ACC112 (cell line): ENCODE results near the gene KNCN.

Experiments used
- H2AFZ ChIP-seq: fragments of 200-600 bp; sonication (generic); one replicate; pipeline ENCODE4 v1.6.0; 2017; ENCODE audit warnings: antibody characterized with exemption, low read length; ENCODE audit not compliant: unreplicated experiment
- H3K27ac ChIP-seq: fragments of 200-600 bp; sonication (generic); 2 replicates; pipeline ENCODE4 v1.5.1; 2014; ENCODE audit warnings: low read depth, mild to moderate bottlenecking, antibody characterized with exemption, low read length, moderate library complexity
- H3K27me3 ChIP-seq: fragments of 200-600 bp; sonication (generic); 2 replicates; pipeline ENCODE4 v1.6.1; 2014; ENCODE audit warnings: mild to moderate bottlenecking, antibody characterized with exemption, low read length, moderate library complexity, mixed read lengths; ENCODE audit not compliant: insufficient read depth
- H3K36me3 ChIP-seq: fragments of 200-600 bp; sonication (generic); 2 replicates; pipeline ENCODE4 v1.6.1; 2016; ENCODE audit warnings: mild to moderate bottlenecking, antibody characterized with exemption, low read length, moderate library complexity, mixed read lengths; ENCODE audit not compliant: insufficient read depth
- H3K4me1 ChIP-seq: fragments of 200-600 bp; sonication (generic); one replicate; pipeline ENCODE4 v1.6.1; 2016; ENCODE audit warnings: low read length, mixed read lengths; ENCODE audit not compliant: insufficient read depth, unreplicated experiment, control insufficient read depth
- H3K4me3 ChIP-seq: fragments of 200-600 bp; sonication (generic); 2 replicates; pipeline ENCODE4 v1.5.1; 2014; ENCODE audit warnings: mild to moderate bottlenecking, low read depth, low read length
- H3K79me2 ChIP-seq: fragments of 200-600 bp; sonication (generic); one replicate; pipeline ENCODE4 v1.6.0; 2016; ENCODE audit warnings: low read length; ENCODE audit not compliant: control insufficient read depth, unreplicated experiment, insufficient read depth

Gene KNCN

DNA sequence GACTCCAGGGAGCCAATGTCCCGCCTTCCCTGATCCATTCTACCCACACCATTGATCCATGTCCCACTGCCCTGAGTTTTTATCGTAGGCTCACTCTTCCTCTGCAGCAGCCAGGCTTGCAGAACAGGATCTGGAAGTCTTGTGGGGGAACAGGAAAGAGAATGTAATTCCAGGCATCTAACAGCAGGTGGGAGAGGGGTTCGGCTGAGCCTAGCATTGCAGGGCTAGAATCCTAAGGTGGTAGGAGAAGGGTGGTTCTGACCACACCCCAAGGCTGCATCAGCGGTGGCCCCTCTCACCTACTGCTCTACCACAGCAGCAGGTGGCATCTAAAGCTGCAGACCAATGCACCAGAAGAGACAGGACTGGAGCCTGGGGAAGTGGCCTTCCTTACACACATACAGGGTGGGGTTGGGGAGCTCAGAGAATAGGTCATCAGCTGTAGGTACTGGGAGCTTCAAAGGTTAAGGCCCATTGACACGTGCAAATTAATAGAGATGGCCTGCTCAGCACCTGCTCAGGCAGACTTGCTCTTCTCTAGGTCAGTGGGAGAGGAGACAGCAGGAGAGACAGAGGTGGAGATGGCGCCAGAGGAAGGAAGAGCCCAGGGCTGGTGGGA, 20.5 kb downstream of the KNCN start:
- no peaks in the 10 kb centered on the region for H3K36me3 ChIP-seq
- H3K4me3 ChIP-seq = no peak overlapping the region
- H3K27ac ChIP-seq = no peak overlapping the region
- no peak overlapping the region for H2AFZ ChIP-seq
- peaks cover 17% of the 10 kb centered on the region for H3K27me3 ChIP-seq
- H3K4me1 ChIP-seq = no peaks in the 10 kb centered on the region
- no peaks in the 10 kb centered on the region for H3K79me2 ChIP-seq

DNA sequence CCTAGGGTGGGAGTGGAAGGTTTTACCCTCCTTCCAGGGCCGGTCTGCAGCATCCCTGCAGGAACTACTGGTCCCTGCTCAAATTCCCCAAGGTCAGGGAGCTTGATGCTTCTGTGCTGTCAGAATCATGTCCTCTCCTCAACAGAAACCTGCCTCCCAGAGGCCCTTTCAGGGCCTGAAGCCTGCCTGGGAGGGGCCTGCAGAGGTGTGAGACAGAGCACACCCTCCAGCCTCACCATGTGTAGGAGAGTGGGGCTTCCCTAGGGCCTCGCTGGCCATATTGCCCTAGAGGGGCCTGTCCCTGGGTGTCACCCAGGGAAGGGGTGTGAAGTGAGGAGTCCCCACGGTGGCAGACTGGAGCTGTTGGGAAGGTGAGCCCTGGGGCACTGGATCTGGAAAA, 21.1 kb downstream of the KNCN start:
- H3K36me3 ChIP-seq = no peaks in the 10 kb centered on the region
- no peak overlapping the region for H2AFZ ChIP-seq
- H3K4me1 ChIP-seq = no peaks in the 10 kb centered on the region
- H3K4me3 ChIP-seq = no peak overlapping the region
- H3K27me3 ChIP-seq = peaks cover 17% of the 10 kb centered on the region
- no peak overlapping the region for H3K27ac ChIP-seq
- no peaks in the 10 kb centered on the region for H3K79me2 ChIP-seq

- peaks cover 16% of the 10 kb centered on the region for H3K27me3 ChIP-seq
- no peaks in the 10 kb centered on the region for H3K4me1 ChIP-seq
- no peaks in the 10 kb centered on the region for H3K79me2 ChIP-seq
- no peaks in the 10 kb centered on the region for H3K36me3 ChIP-seq
- H3K4me3 ChIP-seq = no peak overlapping the region
- no peak overlapping the region for H3K27ac ChIP-seq
- no peak overlapping the region for H2AFZ ChIP-seq
These were observed 22.3 kb downstream of the KNCN start for GRCh38 chr1:46529031-46529630.

- H3K4me3 ChIP-seq = no peak overlapping the region
- H3K79me2 ChIP-seq = no peaks in the 10 kb centered on the region
- peaks cover 9% of the 10 kb centered on the region for H3K27me3 ChIP-seq
- H2AFZ ChIP-seq = no peak overlapping the region
- H3K27ac ChIP-seq = no peak overlapping the region
- H3K4me1 ChIP-seq = no peaks in the 10 kb centered on the region
- H3K36me3 ChIP-seq = no peaks in the 10 kb centered on the region
These were observed 23.0 kb downstream of the KNCN start for GRCh38 chr1:46528297-46528955.

GRCh38 chr1:46527474-46528296, 23.8 kb downstream of the KNCN start:
- Histone ChIP-seq H3K27me3 (peaks cover 8% of the 10 kb centered on the region), H3K79me2 (no peaks in the 10 kb centered on the region), H3K4me1 (peaks cover 6% of the 10 kb centered on the region), H3K36me3 (no peaks in the 10 kb centered on the region), H2AFZ (no peak overlapping the region), H3K27ac (no peak overlapping the region), H3K4me3 (no peak overlapping the region)

- no peaks in the 10 kb centered on the region for H3K36me3 ChIP-seq
- H3K79me2 ChIP-seq = no peaks in the 10 kb centered on the region
- H3K4me1 ChIP-seq = peaks cover 14% of the 10 kb centered on the region
- peaks cover 8% of the 10 kb centered on the region for H3K27me3 ChIP-seq
- no peak overlapping the region for H3K4me3 ChIP-seq
- H3K27ac ChIP-seq = no peak overlapping the region
- no peak overlapping the region for H2AFZ ChIP-seq
These were observed 24.7 kb downstream of the KNCN start for GRCh38 chr1:46526691-46527291.

GRCh38 chr1:46526013-46526690, 25.3 kb downstream of the KNCN start:
- H3K27ac ChIP-seq = no peak overlapping the region
- peaks cover 19% of the 10 kb centered on the region for H3K4me1 ChIP-seq
- H3K36me3 ChIP-seq = no peaks in the 10 kb centered on the region
- H3K27me3 ChIP-seq = peaks cover 8% of the 10 kb centered on the region
- no peak overlapping the region for H2AFZ ChIP-seq
- H3K79me2 ChIP-seq = no peaks in the 10 kb centered on the region
- H3K4me3 ChIP-seq = no peak overlapping the region

DNA sequence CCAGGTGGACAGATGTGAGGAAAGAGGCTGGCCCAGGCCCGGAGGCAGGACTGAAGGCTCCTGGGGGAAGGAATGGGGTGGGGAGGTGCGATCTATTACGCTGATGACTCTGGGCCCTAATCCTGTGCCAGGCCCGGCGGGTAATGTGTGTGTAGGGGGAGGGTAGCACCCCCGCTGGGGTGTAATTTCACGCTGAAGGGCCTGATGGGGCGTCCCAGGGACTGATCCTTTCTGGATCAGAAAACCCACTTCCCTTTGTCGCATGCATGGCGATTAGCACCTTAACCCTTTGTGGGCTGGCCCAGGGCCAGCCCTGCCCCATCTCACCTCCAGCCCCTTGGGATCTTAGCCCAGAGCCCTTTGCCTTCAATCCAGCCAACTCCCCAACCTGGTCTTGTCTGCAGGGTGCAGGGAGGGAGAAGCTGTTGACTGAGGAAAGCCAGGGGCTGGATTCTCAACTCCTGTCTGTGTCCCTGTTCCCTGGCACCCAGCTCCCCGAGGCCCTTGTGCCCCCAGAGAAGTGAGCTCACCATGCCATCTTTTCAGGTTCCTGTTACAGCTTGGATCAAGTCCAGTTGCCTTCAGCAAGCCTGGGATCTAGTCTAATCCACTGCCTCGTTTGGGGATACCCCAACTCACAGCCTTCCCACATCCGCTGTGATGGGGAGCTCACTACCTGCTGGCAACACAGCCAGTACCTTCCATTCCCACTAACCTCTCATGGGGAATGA, 26.0 kb downstream of the KNCN start:
- Histone ChIP-seq H3K79me2 (no peaks in the 10 kb centered on the region), H3K36me3 (no peaks in the 10 kb centered on the region), H3K27ac (no peak overlapping the region), H3K4me3 (no peak overlapping the region), H3K4me1 (peaks cover 26% of the 10 kb centered on the region), H3K27me3 (peaks cover 8% of the 10 kb centered on the region), H2AFZ (no peak overlapping the region)

DNA sequence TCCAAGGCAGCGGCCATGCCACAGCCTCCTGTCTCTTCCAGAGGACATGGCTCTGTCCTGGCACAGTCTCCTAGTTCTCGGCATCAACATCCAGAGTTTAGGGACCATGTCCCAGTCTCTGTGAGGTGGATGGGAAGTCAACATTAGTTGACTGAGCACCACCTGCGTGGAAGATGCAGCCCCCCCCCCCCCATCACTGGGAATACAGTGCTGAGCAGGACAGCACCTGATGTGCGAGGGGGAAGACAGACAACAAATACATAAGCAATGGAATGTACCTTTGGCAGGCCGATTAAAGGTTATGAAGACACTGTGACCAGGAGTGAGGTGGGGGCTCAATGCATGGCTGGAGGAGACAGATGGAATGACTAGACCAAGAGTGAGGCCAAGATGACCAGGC, 26.6 kb downstream of the KNCN start:
- no peak overlapping the region for H3K27ac ChIP-seq
- no peak overlapping the region for H2AFZ ChIP-seq
- H3K36me3 ChIP-seq = no peaks in the 10 kb centered on the region
- peaks cover 32% of the 10 kb centered on the region for H3K4me1 ChIP-seq
- peaks cover 8% of the 10 kb centered on the region for H3K27me3 ChIP-seq
- H3K79me2 ChIP-seq = no peaks in the 10 kb centered on the region
- no peak overlapping the region for H3K4me3 ChIP-seq
